Central memory CD8-positive, alpha-beta T cell (primary cell): Measurements from ENCODE around the gene TSHZ1.

Experiments used
- ATAC-seq: fragments of 150-1000 bp; cut with Tn5 transposase; replicated peaks from 2 replicates; pipeline ENCODE4 v1.10.0; 2022; ENCODE audit warnings: mild to moderate bottlenecking, moderate FRiP score, moderate number of reproducible peaks; ENCODE audit not compliant: poor library complexity, severe bottlenecking; ENCODE audit errors: extremely low read depth
- DNase-seq, 2 donors: peaks; one replicate each; pipeline ENCODE4 v3.0.0; 2021; ENCODE audit warnings: low spot score in 2 of 2
- H3K27ac Mint-ChIP-seq: one replicate; pipeline ENCODE4 v1.8.0; 2022; ENCODE audit warnings: low read depth, mild to moderate bottlenecking, moderate library complexity, mixed read lengths
- H3K27me3 Mint-ChIP-seq: one replicate; pipeline ENCODE4 v1.8.0; 2022; ENCODE audit warnings: mixed read lengths
- H3K36me3 Mint-ChIP-seq: one replicate; pipeline ENCODE4 v1.8.0; 2022; ENCODE audit warnings: mild to moderate bottlenecking, moderate library complexity, mixed read lengths; ENCODE audit not compliant: insufficient read depth
- H3K4me1 Mint-ChIP-seq: one replicate; pipeline ENCODE4 v1.8.0; 2022; ENCODE audit warnings: mixed read lengths
- H3K4me3 Mint-ChIP-seq: one replicate; pipeline ENCODE4 v1.8.0; 2022; ENCODE audit warnings: mild to moderate bottlenecking, moderate library complexity, mixed read lengths
- H3K9me3 Mint-ChIP-seq: one replicate; pipeline ENCODE4 v1.8.0; 2022; ENCODE audit warnings: mixed read lengths

TSHZ1 gene

GRCh38 chr18:75287700-75288099 lies 77.1 kb downstream of the TSHZ1 start:
- H3K4me1 Mint-ChIP-seq: peaks cover 22% of the 10 kb centered on the region
- H3K36me3 Mint-ChIP-seq: peaks cover 20% of the 10 kb centered on the region
- no peak for ATAC-seq

GRCh38 chr18:75289761-75290160 lies 79.2 kb downstream of the TSHZ1 start:
- H3K27ac Mint-ChIP-seq: no peak overlapping the region

More at GRCh38 chr18:75287700-75288099, 77.1 kb downstream of the TSHZ1 start:
- no peak overlapping the region for H3K4me3 Mint-ChIP-seq
- no peaks in the 10 kb centered on the region for H3K9me3 Mint-ChIP-seq
- DNase-seq: no peak
- H3K27ac Mint-ChIP-seq: no peak overlapping the region
- no peaks in the 10 kb centered on the region for H3K27me3 Mint-ChIP-seq

GRCh38 chr18:75290737-75291358 lies 80.3 kb downstream of the TSHZ1 start:
- Mint-ChIP-seq H3K27me3 (no peaks in the 10 kb centered on the region), H3K36me3 (peaks cover 16% of the 10 kb centered on the region), H3K27ac (no peak overlapping the region), H3K4me3 (no peak overlapping the region), H3K4me1 (peaks cover 12% of the 10 kb centered on the region), H3K9me3 (no peaks in the 10 kb centered on the region)
- no peak for ATAC-seq
- no peak for DNase-seq

More at GRCh38 chr18:75289761-75290160, 79.2 kb downstream of the TSHZ1 start:
- H3K4me1 Mint-ChIP-seq: peaks cover 12% of the 10 kb centered on the region
- DNase-seq: no peak
- H3K27me3 Mint-ChIP-seq: no peaks in the 10 kb centered on the region
- ATAC-seq: no peak
- peaks cover 20% of the 10 kb centered on the region for H3K36me3 Mint-ChIP-seq
- H3K4me3 Mint-ChIP-seq: no peak overlapping the region
- no peaks in the 10 kb centered on the region for H3K9me3 Mint-ChIP-seq

GRCh38 chr18:75291460-75291859 lies 80.9 kb downstream of the TSHZ1 start:
- no peak for DNase-seq
- Mint-ChIP-seq H3K4me3 (no peak overlapping the region), H3K27me3 (no peaks in the 10 kb centered on the region), H3K27ac (no peak overlapping the region), H3K9me3 (no peaks in the 10 kb centered on the region), H3K36me3 (peaks cover 16% of the 10 kb centered on the region), H3K4me1 (peaks cover 12% of the 10 kb centered on the region)
- no peak for ATAC-seq

- Mint-ChIP-seq H3K27me3 (no peaks in the 10 kb centered on the region), H3K9me3 (no peaks in the 10 kb centered on the region), H3K36me3 (peaks cover 6% of the 10 kb centered on the region), H3K4me3 (no peak overlapping the region), H3K27ac (no peak overlapping the region), H3K4me1 (peaks cover 9% of the 10 kb centered on the region)
- ATAC-seq: no peak
- no peak for DNase-seq
These were observed 83.0 kb downstream of the TSHZ1 start for GRCh38 chr18:75293591-75293990.

- H3K27me3 Mint-ChIP-seq: no peaks in the 10 kb centered on the region
- no peaks in the 10 kb centered on the region for H3K4me1 Mint-ChIP-seq
- no peaks in the 10 kb centered on the region for H3K36me3 Mint-ChIP-seq
- ATAC-seq (no peak), DNase-seq (no peak)
- H3K4me3 Mint-ChIP-seq: no peak overlapping the region
- H3K9me3 Mint-ChIP-seq: no peaks in the 10 kb centered on the region
- H3K27ac Mint-ChIP-seq: no peak overlapping the region
These were observed 87.1 kb downstream of the TSHZ1 start for GRCh38 chr18:75297731-75298130.

- H3K9me3 Mint-ChIP-seq: no peaks in the 10 kb centered on the region
- no peaks in the 10 kb centered on the region for H3K4me1 Mint-ChIP-seq
- no peaks in the 10 kb centered on the region for H3K36me3 Mint-ChIP-seq
- DNase-seq (no peak), ATAC-seq (no peak)
- peaks cover 4% of the 10 kb centered on the region for H3K27me3 Mint-ChIP-seq
- H3K4me3 Mint-ChIP-seq: no peak overlapping the region
- H3K27ac Mint-ChIP-seq: no peak overlapping the region
These were observed 94.3 kb downstream of the TSHZ1 start for GRCh38 chr18:75304678-75305557.

- no peaks in the 10 kb centered on the region for H3K4me1 Mint-ChIP-seq
- no peaks in the 10 kb centered on the region for H3K36me3 Mint-ChIP-seq
- peaks cover 7% of the 10 kb centered on the region for H3K9me3 Mint-ChIP-seq
- H3K4me3 Mint-ChIP-seq: no peak overlapping the region
- H3K27me3 Mint-ChIP-seq: peaks cover 15% of the 10 kb centered on the region
- DNase-seq (no peak), ATAC-seq (no peak)
- no peak overlapping the region for H3K27ac Mint-ChIP-seq
These were observed 95.4 kb downstream of the TSHZ1 start for GRCh38 chr18:75305984-75306383.

- H3K4me1 Mint-ChIP-seq: no peaks in the 10 kb centered on the region
- H3K27me3 Mint-ChIP-seq: peaks cover 26% of the 10 kb centered on the region
- H3K36me3 Mint-ChIP-seq: no peaks in the 10 kb centered on the region
- no peak overlapping the region for H3K27ac Mint-ChIP-seq
- no peak overlapping the region for H3K4me3 Mint-ChIP-seq
- peaks cover 12% of the 10 kb centered on the region for H3K9me3 Mint-ChIP-seq
- ATAC-seq (no peak), DNase-seq (no peak)
These were observed 96.9 kb downstream of the TSHZ1 start for GRCh38 chr18:75307530-75307929.

- Mint-ChIP-seq H3K27ac (no peak overlapping the region), H3K36me3 (no peaks in the 10 kb centered on the region), H3K27me3 (peaks cover 26% of the 10 kb centered on the region), H3K4me1 (no peaks in the 10 kb centered on the region), H3K4me3 (no peak overlapping the region), H3K9me3 (peaks cover 12% of the 10 kb centered on the region)
- DNase-seq: no peak
- ATAC-seq: no peak
These were observed 99.0 kb downstream of the TSHZ1 start for GRCh38 chr18:75309564-75309963.

GRCh38 chr18:75314117-75314516 lies 103.5 kb downstream of the TSHZ1 start:
- ATAC-seq (no peak), DNase-seq (no peak)
- Mint-ChIP-seq H3K27ac (no peak overlapping the region), H3K27me3 (peaks cover 46% of the 10 kb centered on the region), H3K36me3 (no peaks in the 10 kb centered on the region), H3K4me1 (no peaks in the 10 kb centered on the region), H3K9me3 (peaks cover 12% of the 10 kb centered on the region), H3K4me3 (no peak overlapping the region)

GRCh38 chr18:75314606-75315005 lies 104.0 kb downstream of the TSHZ1 start:
- ATAC-seq (no peak), DNase-seq (no peak)
- Mint-ChIP-seq H3K36me3 (no peaks in the 10 kb centered on the region), H3K27ac (no peak overlapping the region), H3K4me1 (no peaks in the 10 kb centered on the region), H3K27me3 (peaks cover 45% of the 10 kb centered on the region), H3K9me3 (peaks cover 12% of the 10 kb centered on the region), H3K4me3 (no peak overlapping the region)

GRCh38 chr18:75316223-75316622 lies 105.6 kb downstream of the TSHZ1 start:
- no peak overlapping the region for H3K27ac Mint-ChIP-seq
- H3K27me3 Mint-ChIP-seq: peaks cover 31% of the 10 kb centered on the region
- no peak for DNase-seq
- H3K9me3 Mint-ChIP-seq: peaks cover 2% of the 10 kb centered on the region
- no peaks in the 10 kb centered on the region for H3K36me3 Mint-ChIP-seq
- no peak overlapping the region for H3K4me3 Mint-ChIP-seq
- no peaks in the 10 kb centered on the region for H3K4me1 Mint-ChIP-seq
- no peak for ATAC-seq
